Right lobe of liver (tissue), 4 donors: ENCODE data around the gene HOXD11.

Source experiments
- CTCF ChIP-seq, 4 donors: fragments of 200-600 bp in 3 of 4; fragments of 450-650 bp in 1 of 4; IDR thresholded peaks; one replicate each; pipeline versions ENCODE4 v1.5.1 to v1.8.0; 2016 to 2022; ENCODE audit warnings: antibody characterized with exemption in 4 of 4, mild to moderate bottlenecking in 2 of 4
- POLR2A ChIP-seq: fragments of 450-650 bp; IDR thresholded peaks from one replicate; pipeline ENCODE4 v1.6.1; 2017; ENCODE audit warnings: antibody characterized with exemption, mild to moderate bottlenecking
- donor health status: DM: no; HTN: no; CAD: no.
- donor health status: DM: no; HTN: no; CAD: no.
- donor health status: DM: no; HTN: yes; CAD: no.

- TF ChIP-seq POLR2A: no peak
- TF ChIP-seq CTCF (IDR thresholded peaks at IDR 0.05): no peak
These were observed 29.5 kb downstream of the HOXD11 start for GRCh38 chr2:176136374-176137251.
